ENCODE data around the gene HBG2. TPM values are rescaled to one million over a fixed set of nuclear protein-coding genes. Genes with fewer than 3 reads are reported as not detected.

HBG2 gene
- total and polyA plus RNA-seq, 9 of the 15 experiments (the other 6 are each of a cell fraction or from before 2014, with no cell fraction given): 1,626 to 58,619 (median 10,515) TPM

DNA sequence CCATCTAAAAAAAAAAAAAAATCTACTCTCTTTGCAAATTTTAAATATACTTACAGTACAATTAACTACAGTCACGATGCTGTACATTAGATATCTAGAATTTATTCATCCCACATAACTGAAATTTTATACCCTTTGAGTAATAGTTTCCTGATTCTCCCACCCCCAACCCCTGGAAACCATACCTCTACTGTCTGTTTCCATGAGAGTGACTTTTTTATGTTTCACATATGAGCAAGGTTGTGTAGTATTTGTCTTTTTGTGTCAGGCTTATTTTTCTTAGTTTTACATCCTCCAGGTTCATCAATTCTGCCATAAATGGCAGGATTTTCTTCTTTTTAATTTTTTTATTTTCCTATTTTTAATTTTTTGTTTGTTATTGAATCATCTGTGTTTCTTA is 30.9 kb downstream of the HBG2 start (continued):
- TF ChIP-seq, protein P1, sequence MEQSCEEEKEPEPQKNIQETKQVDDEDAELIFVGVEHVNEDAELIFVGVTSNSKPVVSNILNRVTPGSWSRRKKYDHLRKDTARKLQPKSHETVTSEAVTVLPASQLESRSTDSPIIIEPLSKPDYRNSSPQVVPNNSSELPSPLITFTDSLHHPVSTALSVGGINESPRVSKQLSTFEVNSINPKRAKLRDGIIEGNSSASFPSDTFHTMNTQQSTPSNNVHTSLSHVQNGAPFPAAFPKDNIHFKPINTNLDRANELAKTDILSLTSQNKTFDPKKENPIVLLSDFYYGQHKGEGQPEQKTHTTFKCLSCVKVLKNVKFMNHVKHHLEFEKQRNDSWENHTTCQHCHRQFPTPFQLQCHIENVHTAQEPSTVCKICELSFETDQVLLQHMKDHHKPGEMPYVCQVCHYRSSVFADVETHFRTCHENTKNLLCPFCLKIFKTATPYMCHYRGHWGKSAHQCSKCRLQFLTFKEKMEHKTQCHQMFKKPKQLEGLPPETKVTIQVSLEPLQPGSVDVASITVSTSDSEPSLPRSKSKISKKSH (CRISPR knock-in tag; IDR thresholded peaks at IDR 0.05): no peak
- no peak for TF ChIP-seq ZNF444 (CRISPR knock-in tag; IDR thresholded peaks at IDR 0.05)
- TF ChIP-seq RBBP5 (IDR thresholded peaks at IDR 0.05; ENCODE audit: borderline replicate concordance, insufficient read depth, low read length, poor library complexity, severe bottlenecking): no peak
- TF ChIP-seq, protein P2, sequence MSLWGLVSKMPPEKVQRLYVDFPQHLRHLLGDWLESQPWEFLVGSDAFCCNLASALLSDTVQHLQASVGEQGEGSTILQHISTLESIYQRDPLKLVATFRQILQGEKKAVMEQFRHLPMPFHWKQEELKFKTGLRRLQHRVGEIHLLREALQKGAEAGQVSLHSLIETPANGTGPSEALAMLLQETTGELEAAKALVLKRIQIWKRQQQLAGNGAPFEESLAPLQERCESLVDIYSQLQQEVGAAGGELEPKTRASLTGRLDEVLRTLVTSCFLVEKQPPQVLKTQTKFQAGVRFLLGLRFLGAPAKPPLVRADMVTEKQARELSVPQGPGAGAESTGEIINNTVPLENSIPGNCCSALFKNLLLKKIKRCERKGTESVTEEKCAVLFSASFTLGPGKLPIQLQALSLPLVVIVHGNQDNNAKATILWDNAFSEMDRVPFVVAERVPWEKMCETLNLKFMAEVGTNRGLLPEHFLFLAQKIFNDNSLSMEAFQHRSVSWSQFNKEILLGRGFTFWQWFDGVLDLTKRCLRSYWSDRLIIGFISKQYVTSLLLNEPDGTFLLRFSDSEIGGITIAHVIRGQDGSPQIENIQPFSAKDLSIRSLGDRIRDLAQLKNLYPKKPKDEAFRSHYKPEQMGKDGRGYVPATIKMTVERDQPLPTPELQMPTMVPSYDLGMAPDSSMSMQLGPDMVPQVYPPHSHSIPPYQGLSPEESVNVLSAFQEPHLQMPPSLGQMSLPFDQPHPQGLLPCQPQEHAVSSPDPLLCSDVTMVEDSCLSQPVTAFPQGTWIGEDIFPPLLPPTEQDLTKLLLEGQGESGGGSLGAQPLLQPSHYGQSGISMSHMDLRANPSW (CRISPR knock-in tag; IDR thresholded peaks at IDR 0.05): no peak
- no peak for TF ChIP-seq PURB (CRISPR knock-in tag; IDR thresholded peaks at IDR 0.05; ENCODE audit: low read depth)
- TF ChIP-seq FOSL1 (tag; conservative IDR thresholded peaks at IDR 0.05): no peak
- TF ChIP-seq SIRT6 (IDR thresholded peaks at IDR 0.05; ENCODE audit: low read depth, low read length): no peak
